ENCODE results near the gene IL4I1. TPM values are rescaled to one million over a fixed set of nuclear protein-coding genes. Genes with fewer than 3 reads are reported as not detected.

The IL4I1 gene
- total and polyA plus RNA-seq, 12 donors: 0.26 to 26.9 (median 0.57) TPM; not detected in 3

DNA sequence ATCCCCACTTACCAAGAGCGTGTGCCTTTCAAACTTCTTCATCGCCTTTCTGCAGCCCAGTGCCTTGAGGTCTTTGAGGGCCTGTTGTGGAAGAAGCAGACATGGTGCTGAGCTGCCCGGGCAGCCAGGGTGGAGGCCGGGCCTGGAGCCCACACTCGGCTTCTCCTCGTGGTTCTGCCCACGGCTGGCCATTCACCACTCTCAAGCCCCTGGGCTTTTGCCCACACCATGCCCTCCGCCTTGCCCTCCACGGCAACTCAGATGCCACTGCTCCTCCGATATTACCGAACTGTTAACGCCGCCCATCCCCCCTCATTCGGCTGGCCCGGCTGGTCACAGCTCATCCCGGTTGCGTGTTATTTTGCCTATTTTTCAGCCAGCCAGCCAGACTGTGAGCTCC is 5.3 kb downstream of the IL4I1 start:
- H3K4me3 ChIP-seq: no peak overlapping the region
- no peak overlapping the region for H3K27ac ChIP-seq
- TF ChIP-seq CTCF (IDR thresholded peaks at IDR 0.05): no peak
- no peak for ATAC-seq
- peaks cover 0 to 9% (median 0%) of the 10 kb centered on the region in 7 donors for H3K27me3 ChIP-seq
- peaks cover 0 to 14% (median 1%) of the 10 kb centered on the region in 9 donors for H3K36me3 ChIP-seq
- H3K4me1 ChIP-seq: peaks cover 5 to 28% (median 11%) of the 10 kb centered on the region in 9 donors
- no peak for DNase-seq
- no peaks in the 10 kb centered on the region for H3K9me3 ChIP-seq
- 87% methylated on average over 17 of the region's 17 CpGs for WGBS, 2 donors
- intact Hi-C loops (cut with DNase I): no loop called here

GRCh38 chr19:49890349-49891311 is 6.1 kb downstream of the IL4I1 start:
- Histone ChIP-seq H3K27ac (no peak overlapping the region), H3K4me3 (peak overlapping the region in 8 of 10 donors; percentile 10 to 48 (median 32)), H3K9me3 (no peaks in the 10 kb centered on the region), H3K27me3 (peaks cover 0 to 9% (median 0%) of the 10 kb centered on the region in 7 donors), H3K4me1 (peaks cover 5 to 27% (median 11%) of the 10 kb centered on the region in 9 donors), H3K36me3 (peaks cover 0 to 22% (median 5%) of the 10 kb centered on the region in 9 donors)
- TF ChIP-seq CTCF (IDR thresholded peaks at IDR 0.05): peak in 3 of 9 donors; percentile 24 to 39 (median 35)
- no peak for DNase-seq
- WGBS, 2 donors: 12 to 13% methylated on average over 69 of the region's 69 CpGs
- ATAC-seq: peak in 6 of 8 donors; percentile 6 to 33 (median 12)
- intact Hi-C loops (cut with DNase I): no loop called here

- Histone ChIP-seq H3K27me3 (peaks cover 0 to 9% (median 0%) of the 10 kb centered on the region in 7 donors), H3K36me3 (peaks cover 0 to 30% (median 13%) of the 10 kb centered on the region in 9 donors), H3K4me3 (peak overlapping the region in 8 of 10 donors; percentile 10 to 48 (median 32)), H3K9me3 (no peaks in the 10 kb centered on the region), H3K27ac (no peak overlapping the region), H3K4me1 (peaks cover 5 to 27% (median 11%) of the 10 kb centered on the region in 9 donors)
- WGBS, 2 donors: 13 to 20% methylated on average over 71 of the region's 71 CpGs
- peak; percentile 50 to 81 (median 64) for ATAC-seq
- peak; percentile 64 to 89 (median 84) for TF ChIP-seq CTCF (IDR thresholded peaks at IDR 0.05)
- intact Hi-C loops (cut with DNase I): no loop called here
- peak; percentile 69 to 80 for DNase-seq
These were observed 6.9 kb downstream of the IL4I1 start for GRCh38 chr19:49889687-49890348.

- H3K27ac ChIP-seq: no peak overlapping the region
- DNase-seq (peak in 1 of 2 donors; percentile 4), ATAC-seq (peak in 2 of 8 donors; percentile 8 to 13)
- TF ChIP-seq CTCF (IDR thresholded peaks at IDR 0.05): no peak
- peaks cover 0 to 9% (median 0%) of the 10 kb centered on the region in 7 donors for H3K27me3 ChIP-seq
- intact Hi-C loops (cut with DNase I): no loop called here
- peaks cover 5 to 27% (median 11%) of the 10 kb centered on the region in 9 donors for H3K4me1 ChIP-seq
- no peak overlapping the region for H3K4me3 ChIP-seq
- no peaks in the 10 kb centered on the region for H3K9me3 ChIP-seq
- WGBS, 2 donors: 79 to 86% methylated on average over 23 of the region's 23 CpGs
- peaks cover 0 to 36% (median 20%) of the 10 kb centered on the region in 9 donors for H3K36me3 ChIP-seq
These were observed 7.5 kb downstream of the IL4I1 start for GRCh38 chr19:49889038-49889686.

Measured in heart right ventricle (tissue), 16 donors.